ENCODE results near the gene LMAN2L. TPM values are rescaled to one million over a fixed set of nuclear protein-coding genes. Genes with fewer than 3 reads are reported as not detected.

LMAN2L gene
- total and polyA plus RNA-seq, 4 donors, result 6.4 to 15.1 (median 12.3) TPM

DNA sequence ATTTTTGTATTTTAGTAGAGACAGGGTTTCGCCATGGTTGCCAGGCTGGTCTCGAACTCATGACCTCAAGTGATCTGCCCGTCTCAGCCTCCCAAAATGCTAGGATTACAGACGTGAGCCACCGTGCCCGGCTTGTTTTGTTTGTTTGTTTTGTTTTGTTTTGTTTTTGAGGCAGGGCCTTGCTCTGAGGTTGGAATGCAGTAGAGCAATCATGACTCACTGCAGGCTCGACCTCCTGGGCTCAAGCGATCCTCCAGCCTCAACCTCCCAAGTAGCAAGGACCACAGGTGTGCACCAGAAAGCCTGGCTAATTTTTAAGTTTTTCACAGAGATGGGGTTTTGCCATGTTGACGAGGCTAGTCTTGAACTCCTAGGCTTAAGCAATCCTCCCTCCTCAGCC is 11.9 kb upstream of the LMAN2L start:
- H3K9ac ChIP-seq (ENCODE audit: low read depth in 1 of 2, low read length in 2 of 2), result no peak overlapping the region
- no peaks in the 10 kb centered on the region for H3K4me1 ChIP-seq (ENCODE audit: control insufficient read depth in 4 of 4, insufficient read depth in 4 of 4, low read length in 3 of 4)
- H3K4me3 ChIP-seq (ENCODE audit: low read depth in 1 of 3, low read length in 3 of 3), result no peak overlapping the region
- no peak overlapping the region for H3K27ac ChIP-seq (ENCODE audit: low read depth in 1 of 2, low read length in 2 of 2)
- DNase-seq (ENCODE audit: low spot score), result no peak
- H3K36me3 ChIP-seq (ENCODE audit: control insufficient read depth in 4 of 4, insufficient read depth in 3 of 4, low read depth in 1 of 4, low read length in 3 of 4), result no peaks in the 10 kb centered on the region
- TF ChIP-seq FOXA1 (IDR thresholded peaks at IDR 0.05) (no peak), ATF3 (IDR thresholded peaks at IDR 0.05) (no peak), HNF4A (conservative IDR thresholded peaks at IDR 0.05) (no peak), ZBTB33 (IDR thresholded peaks at IDR 0.05) (no peak), GABPA (IDR thresholded peaks at IDR 0.05 in 1 of 2, conservative IDR thresholded peaks at IDR 0.05 in 1 of 2) (no peak), EGR1 (IDR thresholded peaks at IDR 0.05; ENCODE audit: low read depth in 2 of 2) (no peak), NR2F2 (IDR thresholded peaks at IDR 0.05) (no peak), SP1 (IDR thresholded peaks at IDR 0.05) (no peak), CTCF (IDR thresholded peaks at IDR 0.05; ENCODE audit: low read depth, low read length, missing input control) (no peak), MAX (IDR thresholded peaks at IDR 0.05) (no peak), RXRA (IDR thresholded peaks at IDR 0.05) (no peak), HNF4G (IDR thresholded peaks at IDR 0.05) (no peak), TAF1 (conservative IDR thresholded peaks at IDR 0.05) (no peak), REST (IDR thresholded peaks at IDR 0.05) (no peak), FOXA2 (IDR thresholded peaks at IDR 0.05) (no peak)
- no peaks in the 10 kb centered on the region for H3K27me3 ChIP-seq (ENCODE audit: control insufficient read depth in 4 of 4, insufficient read depth in 4 of 4, low read length in 3 of 4)
- no peaks in the 10 kb centered on the region for H3K9me3 ChIP-seq (ENCODE audit: control insufficient read depth in 4 of 4, low read length in 3 of 4)
- WGBS, result 92% methylated on average over 9 of the region's 9 CpGs

- H3K27me3 ChIP-seq (ENCODE audit: control insufficient read depth in 4 of 4, insufficient read depth in 4 of 4, low read length in 3 of 4), result no peaks in the 10 kb centered on the region
- no peak overlapping the region for H3K9ac ChIP-seq (ENCODE audit: low read depth in 1 of 2, low read length in 2 of 2)
- WGBS, result 70% methylated on average over 6 of the region's 6 CpGs
- no peaks in the 10 kb centered on the region for H3K36me3 ChIP-seq (ENCODE audit: control insufficient read depth in 4 of 4, insufficient read depth in 3 of 4, low read depth in 1 of 4, low read length in 3 of 4)
- H3K9me3 ChIP-seq (ENCODE audit: control insufficient read depth in 4 of 4, low read length in 3 of 4), result no peaks in the 10 kb centered on the region
- no peak for DNase-seq (ENCODE audit: low spot score)
- no peaks in the 10 kb centered on the region for H3K4me1 ChIP-seq (ENCODE audit: control insufficient read depth in 4 of 4, insufficient read depth in 4 of 4, low read length in 3 of 4)
- no peak overlapping the region for H3K27ac ChIP-seq (ENCODE audit: low read depth in 1 of 2, low read length in 2 of 2)
- H3K4me3 ChIP-seq (ENCODE audit: low read depth in 1 of 3, low read length in 3 of 3), result no peak overlapping the region
- TF ChIP-seq FOXA2 (IDR thresholded peaks at IDR 0.05), result no peak
- TF ChIP-seq YY1 (IDR thresholded peaks at IDR 0.05), result no peak
- TF ChIP-seq ATF3 (IDR thresholded peaks at IDR 0.05), result no peak
- TF ChIP-seq MAX (IDR thresholded peaks at IDR 0.05), result no peak
- TF ChIP-seq REST (IDR thresholded peaks at IDR 0.05), result no peak
- no peak for TF ChIP-seq ZBTB33 (IDR thresholded peaks at IDR 0.05)
- no peak for TF ChIP-seq NR2F2 (IDR thresholded peaks at IDR 0.05)
- TF ChIP-seq JUND (IDR thresholded peaks at IDR 0.05), result no peak
- TF ChIP-seq RAD21 (IDR thresholded peaks at IDR 0.05), result no peak
These were observed 7.3 kb upstream of the LMAN2L start for GRCh38 chr2:96747061-96747617.
